ENCODE results near the gene MGA. TPM values are rescaled to one million over a fixed set of nuclear protein-coding genes. Genes with fewer than 3 reads are reported as not detected.

MGA gene
- polyA plus RNA-seq, 3 donors = 2.7 to 6.9 (median 4.2) TPM

DNA sequence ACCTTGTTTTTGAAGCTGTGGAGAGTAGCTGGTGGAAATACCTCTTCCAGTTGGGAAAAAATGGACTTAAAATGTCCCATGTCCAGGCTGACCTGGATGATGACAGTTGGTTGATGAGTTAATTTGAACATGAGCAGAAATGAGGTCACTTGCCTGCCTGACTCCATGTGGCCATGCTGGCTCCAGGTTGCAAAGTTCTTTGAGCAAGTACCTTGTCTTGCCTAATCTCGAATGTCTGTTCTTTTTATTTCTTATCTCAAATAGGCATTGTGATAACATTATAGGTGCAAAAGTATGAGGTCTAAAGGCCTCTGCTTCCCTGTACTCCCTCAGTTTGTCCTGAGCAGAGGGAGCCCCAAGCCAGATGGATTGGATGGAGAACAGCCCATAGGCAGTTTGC, 123.1 kb downstream of the MGA start:
- intact Hi-C loops (cut with micrococcal nuclease) = no loop called here
- no peak overlapping the region for H3K27ac ChIP-seq (ENCODE audit: low read depth in 1 of 2, low read length in 2 of 2)
- DNase-seq = no peak
- H3K36me3 ChIP-seq (replicated peaks in 1 of 2; ENCODE audit: control insufficient read depth in 1 of 2, insufficient read depth in 2 of 2, low read length in 2 of 2) = no peaks in the 10 kb centered on the region
- H3K9me3 ChIP-seq (replicated peaks in 1 of 2; ENCODE audit: control insufficient read depth in 1 of 2, insufficient read depth in 1 of 2, low read length in 2 of 2) = no peaks in the 10 kb centered on the region
- H2AFZ ChIP-seq (ENCODE audit: insufficient read depth, low read depth, low read length, poor library complexity, severe bottlenecking) = no peak overlapping the region
- H3K4me1 Mint-ChIP-seq = peaks cover 15% of the 10 kb centered on the region
- H3K79me2 ChIP-seq (ENCODE audit: insufficient read depth, low read length) = no peaks in the 10 kb centered on the region
- no peaks in the 10 kb centered on the region for H3K4me1 ChIP-seq (ENCODE audit: control insufficient read depth in 1 of 2, insufficient read depth in 2 of 2, low read length in 2 of 2)
- H3K9ac ChIP-seq (ENCODE audit: insufficient read depth, low read length, poor library complexity, severe bottlenecking) = no peak overlapping the region
- peaks cover 14 to 19% of the 10 kb centered on the region in 2 donors for H3K36me3 Mint-ChIP-seq
- WGBS (ENCODE audit: insufficient coverage) = no CpG with 5 or more reads among the region's 1 CpG
- H3K27me3 ChIP-seq (ENCODE audit: control insufficient read depth in 2 of 2, insufficient read depth in 2 of 2, low read length in 2 of 2) = no peaks in the 10 kb centered on the region
- H3K9me3 Mint-ChIP-seq = no peaks in the 10 kb centered on the region
- no peak overlapping the region for H3K4me3 Mint-ChIP-seq
- no peak overlapping the region for H3K4me2 ChIP-seq (replicated peaks; ENCODE audit: extremely low read depth, low read length, poor library complexity, severe bottlenecking)
- no peak overlapping the region for H3K27ac Mint-ChIP-seq
- no peak overlapping the region for H3K4me3 ChIP-seq (replicated peaks in 1 of 3; ENCODE audit: low read depth in 2 of 3, low read length in 3 of 3)
- H4K20me1 ChIP-seq (ENCODE audit: insufficient read depth, low read length) = no peaks in the 10 kb centered on the region
- H3K27me3 Mint-ChIP-seq (ENCODE audit: low read depth in 3 of 3) = no peaks in the 10 kb centered on the region
- TF ChIP-seq, protein P1, sequence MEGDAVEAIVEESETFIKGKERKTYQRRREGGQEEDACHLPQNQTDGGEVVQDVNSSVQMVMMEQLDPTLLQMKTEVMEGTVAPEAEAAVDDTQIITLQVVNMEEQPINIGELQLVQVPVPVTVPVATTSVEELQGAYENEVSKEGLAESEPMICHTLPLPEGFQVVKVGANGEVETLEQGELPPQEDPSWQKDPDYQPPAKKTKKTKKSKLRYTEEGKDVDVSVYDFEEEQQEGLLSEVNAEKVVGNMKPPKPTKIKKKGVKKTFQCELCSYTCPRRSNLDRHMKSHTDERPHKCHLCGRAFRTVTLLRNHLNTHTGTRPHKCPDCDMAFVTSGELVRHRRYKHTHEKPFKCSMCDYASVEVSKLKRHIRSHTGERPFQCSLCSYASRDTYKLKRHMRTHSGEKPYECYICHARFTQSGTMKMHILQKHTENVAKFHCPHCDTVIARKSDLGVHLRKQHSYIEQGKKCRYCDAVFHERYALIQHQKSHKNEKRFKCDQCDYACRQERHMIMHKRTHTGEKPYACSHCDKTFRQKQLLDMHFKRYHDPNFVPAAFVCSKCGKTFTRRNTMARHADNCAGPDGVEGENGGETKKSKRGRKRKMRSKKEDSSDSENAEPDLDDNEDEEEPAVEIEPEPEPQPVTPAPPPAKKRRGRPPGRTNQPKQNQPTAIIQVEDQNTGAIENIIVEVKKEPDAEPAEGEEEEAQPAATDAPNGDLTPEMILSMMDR (IDR thresholded peaks at IDR 0.05) = no peak

DNA sequence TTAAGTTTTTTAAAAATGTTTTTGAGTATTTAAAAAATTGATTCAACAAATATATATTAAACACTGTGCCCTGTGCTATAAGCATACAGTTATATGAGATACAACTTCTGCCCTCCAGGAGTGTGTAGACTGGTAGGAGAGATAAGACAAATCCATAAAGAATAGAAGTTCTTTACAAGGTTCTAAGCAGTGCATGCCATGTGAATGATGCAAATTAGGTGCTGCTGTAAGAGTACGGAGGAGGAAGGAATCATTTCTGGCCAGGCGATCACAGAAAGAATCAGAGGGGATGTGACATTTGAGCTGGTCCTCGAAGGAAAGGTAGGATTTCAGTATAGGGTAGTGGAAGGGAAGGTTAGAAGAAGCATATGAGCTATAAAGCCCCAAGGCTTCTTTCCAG, 128.1 kb downstream of the MGA start:
- Histone ChIP-seq H2AFZ (ENCODE audit: insufficient read depth, low read depth, low read length, poor library complexity, severe bottlenecking) (no peak overlapping the region), H4K20me1 (ENCODE audit: insufficient read depth, low read length) (peaks cover 5% of the 10 kb centered on the region), H3K27ac (ENCODE audit: low read depth in 1 of 2, low read length in 2 of 2) (no peak overlapping the region), H3K79me2 (ENCODE audit: insufficient read depth, low read length) (no peaks in the 10 kb centered on the region), H3K27me3 (ENCODE audit: control insufficient read depth in 2 of 2, insufficient read depth in 2 of 2, low read length in 2 of 2) (no peaks in the 10 kb centered on the region), H3K9me3 (replicated peaks in 1 of 2; ENCODE audit: control insufficient read depth in 1 of 2, insufficient read depth in 1 of 2, low read length in 2 of 2) (no peaks in the 10 kb centered on the region), H3K4me2 (replicated peaks; ENCODE audit: extremely low read depth, low read length, poor library complexity, severe bottlenecking) (no peak overlapping the region), H3K9ac (ENCODE audit: insufficient read depth, low read length, poor library complexity, severe bottlenecking) (no peak overlapping the region), H3K36me3 (replicated peaks in 1 of 2; ENCODE audit: control insufficient read depth in 1 of 2, insufficient read depth in 2 of 2, low read length in 2 of 2) (no peaks in the 10 kb centered on the region), H3K4me3 (replicated peaks in 1 of 3; ENCODE audit: low read depth in 2 of 3, low read length in 3 of 3) (no peak overlapping the region), H3K4me1 (ENCODE audit: control insufficient read depth in 1 of 2, insufficient read depth in 2 of 2, low read length in 2 of 2) (no peaks in the 10 kb centered on the region)
- no peak for DNase-seq
- Mint-ChIP-seq H3K36me3 (peaks cover 3 to 6% of the 10 kb centered on the region in 2 donors), H3K27ac (peak overlapping the region in 1 of 7 donors; percentile 4), H3K4me1 (peaks cover 16% of the 10 kb centered on the region), H3K9me3 (no peaks in the 10 kb centered on the region), H3K27me3 (ENCODE audit: low read depth in 3 of 3) (no peaks in the 10 kb centered on the region), H3K4me3 (no peak overlapping the region)
- whole genome bisulfite sequencing (ENCODE audit: insufficient coverage) = 69% methylated on average over 3 of the region's 3 CpGs
- TF ChIP-seq, protein P1 (IDR thresholded peaks at IDR 0.05) = no peak
- intact Hi-C loops (cut with micrococcal nuclease) = no loop called here
